Measurements from ENCODE around the gene LSM14A.
"Not testable (repeated sequence)": the region's sequence is repeated elsewhere in the genome, so short reads cannot be mapped to it uniquely, and the experiment has no call there.

- TF ChIP-seq HNF4G (IDR thresholded peaks at IDR 0.05); CTCF (IDR thresholded peaks at IDR 0.05; ENCODE audit: low read depth, low read length, missing input control); RAD21 (IDR thresholded peaks at IDR 0.05); JUND (IDR thresholded peaks at IDR 0.05); FOXA1 (IDR thresholded peaks at IDR 0.05); HNF4A (conservative IDR thresholded peaks at IDR 0.05); TAF1 (conservative IDR thresholded peaks at IDR 0.05); GABPA (IDR thresholded peaks at IDR 0.05 in 1 of 2, conservative IDR thresholded peaks at IDR 0.05 in 1 of 2); EGR1 (IDR thresholded peaks at IDR 0.05; ENCODE audit: low read depth in 2 of 2); RXRA (IDR thresholded peaks at IDR 0.05); MAX (IDR thresholded peaks at IDR 0.05): not testable (repeated sequence)
- TF ChIP-seq, protein P1, sequence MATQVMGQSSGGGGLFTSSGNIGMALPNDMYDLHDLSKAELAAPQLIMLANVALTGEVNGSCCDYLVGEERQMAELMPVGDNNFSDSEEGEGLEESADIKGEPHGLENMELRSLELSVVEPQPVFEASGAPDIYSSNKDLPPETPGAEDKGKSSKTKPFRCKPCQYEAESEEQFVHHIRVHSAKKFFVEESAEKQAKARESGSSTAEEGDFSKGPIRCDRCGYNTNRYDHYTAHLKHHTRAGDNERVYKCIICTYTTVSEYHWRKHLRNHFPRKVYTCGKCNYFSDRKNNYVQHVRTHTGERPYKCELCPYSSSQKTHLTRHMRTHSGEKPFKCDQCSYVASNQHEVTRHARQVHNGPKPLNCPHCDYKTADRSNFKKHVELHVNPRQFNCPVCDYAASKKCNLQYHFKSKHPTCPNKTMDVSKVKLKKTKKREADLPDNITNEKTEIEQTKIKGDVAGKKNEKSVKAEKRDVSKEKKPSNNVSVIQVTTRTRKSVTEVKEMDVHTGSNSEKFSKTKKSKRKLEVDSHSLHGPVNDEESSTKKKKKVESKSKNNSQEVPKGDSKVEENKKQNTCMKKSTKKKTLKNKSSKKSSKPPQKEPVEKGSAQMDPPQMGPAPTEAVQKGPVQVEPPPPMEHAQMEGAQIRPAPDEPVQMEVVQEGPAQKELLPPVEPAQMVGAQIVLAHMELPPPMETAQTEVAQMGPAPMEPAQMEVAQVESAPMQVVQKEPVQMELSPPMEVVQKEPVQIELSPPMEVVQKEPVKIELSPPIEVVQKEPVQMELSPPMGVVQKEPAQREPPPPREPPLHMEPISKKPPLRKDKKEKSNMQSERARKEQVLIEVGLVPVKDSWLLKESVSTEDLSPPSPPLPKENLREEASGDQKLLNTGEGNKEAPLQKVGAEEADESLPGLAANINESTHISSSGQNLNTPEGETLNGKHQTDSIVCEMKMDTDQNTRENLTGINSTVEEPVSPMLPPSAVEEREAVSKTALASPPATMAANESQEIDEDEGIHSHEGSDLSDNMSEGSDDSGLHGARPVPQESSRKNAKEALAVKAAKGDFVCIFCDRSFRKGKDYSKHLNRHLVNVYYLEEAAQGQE (IDR thresholded peaks at IDR 0.05): not testable (repeated sequence)
Observed at GRCh38 chr19:34161902-34162301, 10.4 kb upstream of the LSM14A start.
